Endothelial cell of umbilical vein (primary cell): ENCODE measurements around the gene MRPL53.

Source experiments
- CTCF ChIP-seq, 2 donors: IDR thresholded peaks; 1 replicate in 1 of 2; 2 replicates in 1 of 2; pipeline ENCODE4 v1.5.1; 2011; ENCODE audit warnings: low read length in 2 of 2, mild to moderate bottlenecking in 2 of 2, moderate library complexity in 2 of 2, control low read depth in 1 of 2, inconsistent platforms in 1 of 2, low read depth in 1 of 2; ENCODE audit not compliant: insufficient read depth in 1 of 2; ENCODE audit errors: extremely low read depth in 1 of 2
- POLR2A ChIP-seq: IDR thresholded peaks from 2 replicates; pipeline ENCODE4 v1.6.1; 2012; ENCODE audit warnings: low read depth, mild to moderate bottlenecking, control low read depth, low read length

GRCh38 chr2:74439803-74440377, 32.6 kb downstream of the MRPL53 start:
- TF ChIP-seq CTCF (IDR thresholded peaks at IDR 0.05; ENCODE audit: extremely low read depth in 1 of 2, insufficient read depth in 1 of 2, low read depth in 1 of 2, low read length in 2 of 2) (no peak), POLR2A (no peak)
